Measurements from ENCODE around the gene GIMAP2.

GIMAP2 gene

DNA sequence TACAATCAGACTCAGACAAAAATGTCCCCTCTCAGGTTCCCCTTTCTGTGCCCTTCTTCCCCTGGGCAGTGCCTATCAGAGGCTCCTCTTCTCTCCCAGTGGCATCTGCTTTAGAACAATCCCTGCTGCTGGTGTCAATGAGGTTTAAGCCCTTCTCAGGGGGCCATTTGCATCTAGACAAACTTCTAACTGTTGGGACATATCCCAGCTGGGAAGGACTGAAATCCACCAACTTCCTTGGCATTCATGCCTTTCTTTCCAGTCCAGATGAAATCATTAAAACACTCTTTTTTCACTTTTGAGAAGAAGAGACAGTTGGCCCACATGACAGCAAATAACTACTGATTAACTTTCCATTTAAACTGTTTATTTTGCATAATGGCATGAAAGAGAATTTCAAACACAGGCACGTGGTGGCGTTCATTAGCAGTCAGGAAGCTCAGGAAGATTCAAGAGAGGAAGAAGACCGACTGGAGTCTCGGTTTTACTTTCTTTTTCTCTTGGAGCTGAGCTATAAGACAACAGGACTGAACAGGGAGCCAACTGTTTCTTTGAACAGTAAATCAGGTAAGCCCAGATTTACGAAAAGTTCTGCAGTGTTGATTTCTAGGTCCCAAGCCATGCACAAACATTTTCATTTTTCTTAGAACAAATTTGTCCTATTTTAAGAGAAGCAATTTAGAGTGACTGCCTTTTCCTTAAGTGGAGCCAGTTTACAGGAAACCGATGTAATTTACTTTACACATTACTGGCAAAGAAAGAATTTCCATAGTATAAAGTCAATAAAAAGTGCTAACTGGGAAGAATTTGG lies at the start of gene GIMAP2:
Gene GIMAP2 (plus strand): TSS at position 488 of the 811 bp plus-strand sequence. CDS start 1,354 bp downstream, outside the sequence.
- no peak within 1 kb of the TSS for H3K4me3 ChIP-seq (replicated peaks; ENCODE audit: low read depth, low read length)
- no peak for DNase-seq (ENCODE audit: extremely low read depth, low read depth)
- TF ChIP-seq, protein P1, sequence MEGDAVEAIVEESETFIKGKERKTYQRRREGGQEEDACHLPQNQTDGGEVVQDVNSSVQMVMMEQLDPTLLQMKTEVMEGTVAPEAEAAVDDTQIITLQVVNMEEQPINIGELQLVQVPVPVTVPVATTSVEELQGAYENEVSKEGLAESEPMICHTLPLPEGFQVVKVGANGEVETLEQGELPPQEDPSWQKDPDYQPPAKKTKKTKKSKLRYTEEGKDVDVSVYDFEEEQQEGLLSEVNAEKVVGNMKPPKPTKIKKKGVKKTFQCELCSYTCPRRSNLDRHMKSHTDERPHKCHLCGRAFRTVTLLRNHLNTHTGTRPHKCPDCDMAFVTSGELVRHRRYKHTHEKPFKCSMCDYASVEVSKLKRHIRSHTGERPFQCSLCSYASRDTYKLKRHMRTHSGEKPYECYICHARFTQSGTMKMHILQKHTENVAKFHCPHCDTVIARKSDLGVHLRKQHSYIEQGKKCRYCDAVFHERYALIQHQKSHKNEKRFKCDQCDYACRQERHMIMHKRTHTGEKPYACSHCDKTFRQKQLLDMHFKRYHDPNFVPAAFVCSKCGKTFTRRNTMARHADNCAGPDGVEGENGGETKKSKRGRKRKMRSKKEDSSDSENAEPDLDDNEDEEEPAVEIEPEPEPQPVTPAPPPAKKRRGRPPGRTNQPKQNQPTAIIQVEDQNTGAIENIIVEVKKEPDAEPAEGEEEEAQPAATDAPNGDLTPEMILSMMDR (IDR thresholded peaks at IDR 0.05; ENCODE audit: low read depth, low read length, missing control alignments), result no peak

DNA sequence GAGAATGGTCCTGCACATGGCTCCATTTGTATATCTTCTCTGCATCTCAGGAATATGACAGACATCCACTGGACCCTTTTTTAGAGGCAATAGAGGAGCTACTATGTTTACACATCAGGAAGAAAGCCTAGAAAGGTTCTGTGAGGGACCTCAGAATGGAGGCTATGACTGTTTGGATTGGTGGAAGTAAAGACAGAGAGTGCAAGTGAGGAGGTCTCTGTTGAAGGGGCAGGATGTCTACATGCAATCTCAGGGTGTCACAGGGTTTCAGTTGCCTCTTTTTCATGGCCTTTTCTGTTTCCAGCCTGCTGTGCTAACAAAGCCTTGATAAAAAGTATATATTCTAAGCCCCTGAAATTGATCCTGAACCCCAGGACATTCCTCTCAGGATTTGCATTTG lies 43.7 kb upstream of the GIMAP2 start:
- TF ChIP-seq, protein P1 (IDR thresholded peaks at IDR 0.05; ENCODE audit: low read depth, low read length, missing control alignments), result no peak
- no peak overlapping the region for H3K4me3 ChIP-seq (replicated peaks; ENCODE audit: low read depth, low read length)
- no peak for DNase-seq (ENCODE audit: extremely low read depth, low read depth)

DNA sequence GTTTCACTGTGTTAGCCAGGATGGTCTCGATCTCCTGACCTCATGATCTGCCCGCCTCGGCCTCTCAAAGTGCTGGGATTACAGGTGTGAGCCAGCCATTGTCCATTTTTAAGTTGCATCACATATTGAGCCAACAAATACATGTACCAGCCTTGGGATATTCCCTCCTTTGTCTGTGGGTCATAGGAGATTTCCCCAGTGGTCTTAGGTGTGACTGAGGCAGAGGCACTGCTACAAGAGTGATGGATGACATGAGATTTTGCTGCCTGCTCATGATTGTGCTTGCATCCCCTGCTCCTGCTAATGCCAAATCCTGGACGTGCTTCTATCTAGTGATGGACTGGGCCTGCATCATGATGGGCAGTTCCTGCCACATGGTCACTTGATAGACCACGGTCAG lies 42.6 kb upstream of the GIMAP2 start:
- TF ChIP-seq, protein P1 (IDR thresholded peaks at IDR 0.05; ENCODE audit: low read depth, low read length, missing control alignments), result no peak
- no peak for DNase-seq (ENCODE audit: extremely low read depth, low read depth)
- H3K4me3 ChIP-seq (replicated peaks; ENCODE audit: low read depth, low read length), result no peak overlapping the region

DNA sequence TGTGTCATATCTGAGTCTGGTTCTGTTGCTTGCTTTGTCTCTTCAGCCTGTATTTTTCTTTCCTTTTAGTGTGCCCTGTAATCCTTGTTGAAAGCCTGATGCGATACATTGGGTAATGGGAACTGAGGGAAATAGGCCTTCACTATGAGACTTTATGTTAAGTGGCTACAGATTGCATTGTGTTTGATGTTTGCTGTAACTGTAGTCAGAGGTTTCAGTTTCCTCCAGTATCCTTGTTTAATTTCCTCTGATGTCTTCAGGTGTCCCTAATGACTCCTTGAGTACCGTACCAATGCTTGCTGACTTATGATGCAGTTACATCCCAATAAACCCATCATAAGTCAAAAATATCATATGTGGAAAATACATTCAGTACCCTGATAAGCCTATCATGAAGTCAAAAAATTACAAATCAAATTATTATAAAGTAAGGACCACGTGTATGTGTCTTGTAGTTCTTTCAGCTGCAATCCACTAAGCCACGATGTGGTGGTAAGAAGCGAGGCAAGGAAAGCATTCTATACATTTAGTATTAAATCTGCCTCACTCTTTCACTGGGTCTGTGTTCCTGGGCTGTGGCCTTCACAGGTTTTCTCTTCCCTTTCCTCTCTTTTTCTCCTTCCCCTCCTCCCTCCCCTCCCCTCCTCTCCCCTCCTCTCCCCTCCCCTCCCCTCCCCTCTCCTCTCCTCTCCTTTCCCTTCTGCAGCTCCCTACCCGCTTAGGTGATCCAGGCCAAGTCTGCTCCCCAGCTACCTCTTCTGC lies 40.1 kb upstream of the GIMAP2 start:
- no peak for DNase-seq (ENCODE audit: extremely low read depth, low read depth)
- TF ChIP-seq, protein P1 (IDR thresholded peaks at IDR 0.05; ENCODE audit: low read depth, low read length, missing control alignments), result no peak
- H3K4me3 ChIP-seq (replicated peaks; ENCODE audit: low read depth, low read length), result no peak overlapping the region

DNA sequence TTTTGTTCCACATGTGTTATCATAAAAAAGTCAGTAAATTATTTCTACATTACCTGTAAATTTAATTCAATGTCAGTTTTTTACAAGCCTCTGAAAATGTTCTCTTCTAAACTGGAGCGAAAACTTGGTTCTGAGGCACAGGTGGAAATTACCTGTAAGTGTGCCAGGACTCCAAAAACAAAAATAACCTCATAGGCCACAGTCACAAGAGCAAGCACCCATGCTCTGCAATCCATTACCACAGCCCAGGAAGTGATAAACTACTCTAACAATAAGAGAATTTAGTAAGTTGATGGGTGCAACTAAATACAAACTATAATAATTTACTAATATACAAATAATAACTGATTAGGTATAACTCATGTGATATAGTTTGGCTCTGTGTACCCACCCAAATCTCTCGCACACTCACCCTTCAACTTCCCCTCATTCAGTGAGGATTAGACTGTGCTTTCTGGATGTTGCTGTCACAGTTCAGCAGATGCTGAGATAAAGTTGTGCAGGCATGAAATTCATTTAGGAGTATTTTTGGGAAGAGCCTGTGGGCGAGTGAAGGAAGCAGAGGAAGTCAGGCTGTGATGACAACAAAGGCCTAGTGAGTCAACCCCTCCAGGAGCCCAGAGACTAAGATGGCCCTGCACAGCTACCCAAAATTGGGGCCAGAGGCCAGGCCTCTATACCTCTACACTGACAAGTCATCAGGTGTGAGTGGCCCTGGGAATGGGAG lies 37.0 kb upstream of the GIMAP2 start:
- no peak for DNase-seq (ENCODE audit: extremely low read depth, low read depth)
- TF ChIP-seq, protein P1 (IDR thresholded peaks at IDR 0.05; ENCODE audit: low read depth, low read length, missing control alignments), result no peak
- no peak overlapping the region for H3K4me3 ChIP-seq (replicated peaks; ENCODE audit: low read depth, low read length)

DNA sequence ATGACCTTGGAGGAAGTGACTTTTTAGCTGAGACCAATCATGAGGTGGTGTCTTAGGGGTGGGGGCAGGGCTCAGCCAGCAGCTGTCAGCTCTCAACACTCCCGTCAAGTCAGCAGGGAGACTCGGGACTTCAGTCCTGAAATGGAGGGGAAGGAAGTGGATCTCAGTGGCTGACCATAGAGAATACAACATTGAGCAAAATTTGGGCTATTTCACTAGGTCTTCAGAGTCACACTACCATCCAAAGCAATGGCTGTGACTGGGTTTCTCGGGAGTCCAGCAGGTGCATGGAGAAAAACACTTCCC lies 36.5 kb upstream of the GIMAP2 start:
- no peak for DNase-seq (ENCODE audit: extremely low read depth, low read depth)

More for the DNA sequence above, 36.5 kb upstream of the GIMAP2 start:
- TF ChIP-seq, protein P1 (IDR thresholded peaks at IDR 0.05; ENCODE audit: low read depth, low read length, missing control alignments), result no peak
- H3K4me3 ChIP-seq (replicated peaks; ENCODE audit: low read depth, low read length), result no peak overlapping the region
